GM19468 (cell line): Measurements from ENCODE around the gene C20orf141.
"Not testable (repeated sequence)": the region's sequence is repeated elsewhere in the genome, so short reads cannot be mapped to it uniquely, and the experiment has no call there.

Experiments
- ATAC-seq: cut with Tn5 transposase; IDR thresholded peaks from one replicate; pipeline ENCODE4 v1.9.1; 2021; ENCODE audit warnings: mild to moderate bottlenecking, moderate library complexity, moderate number of reproducible peaks; ENCODE audit not compliant: unreplicated experiment; ENCODE audit errors: extremely low read depth

C20orf141 gene

GRCh38 chr20:2814587-2815051, at the start of gene C20orf141:
TSS of gene C20orf141 (plus strand) at chr20:2814987. CDS start at chr20:2815185, 198 bp downstream.
- no peak for ATAC-seq

- no peak for ATAC-seq
Observed at GRCh38 chr20:2767768-2768631, 46.8 kb upstream of the C20orf141 start.

- no peak for ATAC-seq
Observed at GRCh38 chr20:2768632-2769015, 46.2 kb upstream of the C20orf141 start.

- ATAC-seq, result not testable (repeated sequence)
Observed at GRCh38 chr20:2770091-2770490, 44.7 kb upstream of the C20orf141 start.

GRCh38 chr20:2771631-2772080, 43.1 kb upstream of the C20orf141 start:
- ATAC-seq, result no peak

GRCh38 chr20:2773812-2774211, 41.0 kb upstream of the C20orf141 start:
- no peak for ATAC-seq

- no peak for ATAC-seq
Observed at GRCh38 chr20:2775139-2775538, 39.6 kb upstream of the C20orf141 start.

GRCh38 chr20:2778602-2779321, 36.0 kb upstream of the C20orf141 start:
- no peak for ATAC-seq

GRCh38 chr20:2780948-2781347, 33.8 kb upstream of the C20orf141 start:
- no peak for ATAC-seq

- ATAC-seq, result no peak
Observed at GRCh38 chr20:2783908-2784566, 30.8 kb upstream of the C20orf141 start.

- no peak for ATAC-seq
Observed at GRCh38 chr20:2793471-2793870, 21.3 kb upstream of the C20orf141 start.

- ATAC-seq, result no peak
Observed at GRCh38 chr20:2794202-2794748, 20.5 kb upstream of the C20orf141 start.

GRCh38 chr20:2794866-2795447, 19.8 kb upstream of the C20orf141 start:
- no peak for ATAC-seq

- no peak for ATAC-seq
Observed at GRCh38 chr20:2795451-2795850, 19.3 kb upstream of the C20orf141 start.

GRCh38 chr20:2796011-2796660, 18.7 kb upstream of the C20orf141 start:
- no peak for ATAC-seq

- no peak for ATAC-seq
Observed at GRCh38 chr20:2797136-2797983, 17.4 kb upstream of the C20orf141 start.

- ATAC-seq, result no peak
Observed at GRCh38 chr20:2798095-2798805, 16.5 kb upstream of the C20orf141 start.

GRCh38 chr20:2798814-2799213, 16.0 kb upstream of the C20orf141 start:
- ATAC-seq, result no peak
